ENCODE results near the gene GALNT10. TPM values are rescaled to one million over a fixed set of nuclear protein-coding genes. Genes with fewer than 3 reads are reported as not detected.

The GALNT10 gene
- total RNA-seq, 2 donors from 2014 or later: 21.7 to 27.1 TPM

DNA sequence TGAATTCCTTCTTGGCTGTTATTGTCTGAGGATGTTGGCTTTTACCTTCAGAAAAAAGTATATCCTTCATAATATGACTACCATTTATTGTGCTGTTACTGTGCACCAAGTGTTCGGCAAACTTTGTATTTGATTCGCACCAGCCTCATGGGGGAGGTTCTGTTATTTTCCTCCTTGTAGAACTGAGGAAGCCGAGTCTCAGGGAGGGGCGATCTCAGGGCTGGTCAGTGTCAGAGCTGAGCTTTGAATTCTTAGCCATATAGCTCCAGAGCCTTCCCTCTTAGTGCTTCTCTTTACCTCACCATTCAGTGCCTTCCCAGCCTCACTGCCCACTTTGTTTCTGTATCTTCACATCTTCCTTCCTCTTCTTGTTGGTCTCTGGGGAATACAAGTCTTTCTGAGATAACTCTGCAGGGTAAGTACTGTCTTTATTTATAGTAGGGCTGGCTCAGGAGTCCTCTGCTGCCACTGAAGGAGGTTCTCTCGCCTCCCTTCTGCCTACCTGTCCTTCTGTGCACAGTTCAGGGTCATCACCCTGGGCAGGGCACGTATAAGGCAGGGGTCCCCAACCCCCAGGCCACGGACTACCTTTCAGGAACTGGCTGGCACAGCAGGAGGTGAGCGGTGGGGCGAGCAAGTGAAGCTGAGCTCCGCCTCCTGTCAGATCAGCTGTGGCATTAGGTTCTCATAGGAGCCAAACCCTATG is 48.4 kb downstream of the GALNT10 start:
- no peak overlapping the region for H3K4me3 ChIP-seq
- TF ChIP-seq POLR2A (IDR thresholded peaks at IDR 0.05) (no peak), POLR2AphosphoS5 (IDR thresholded peaks at IDR 0.05) (no peak)
- TF ChIP-seq, protein P1, sequence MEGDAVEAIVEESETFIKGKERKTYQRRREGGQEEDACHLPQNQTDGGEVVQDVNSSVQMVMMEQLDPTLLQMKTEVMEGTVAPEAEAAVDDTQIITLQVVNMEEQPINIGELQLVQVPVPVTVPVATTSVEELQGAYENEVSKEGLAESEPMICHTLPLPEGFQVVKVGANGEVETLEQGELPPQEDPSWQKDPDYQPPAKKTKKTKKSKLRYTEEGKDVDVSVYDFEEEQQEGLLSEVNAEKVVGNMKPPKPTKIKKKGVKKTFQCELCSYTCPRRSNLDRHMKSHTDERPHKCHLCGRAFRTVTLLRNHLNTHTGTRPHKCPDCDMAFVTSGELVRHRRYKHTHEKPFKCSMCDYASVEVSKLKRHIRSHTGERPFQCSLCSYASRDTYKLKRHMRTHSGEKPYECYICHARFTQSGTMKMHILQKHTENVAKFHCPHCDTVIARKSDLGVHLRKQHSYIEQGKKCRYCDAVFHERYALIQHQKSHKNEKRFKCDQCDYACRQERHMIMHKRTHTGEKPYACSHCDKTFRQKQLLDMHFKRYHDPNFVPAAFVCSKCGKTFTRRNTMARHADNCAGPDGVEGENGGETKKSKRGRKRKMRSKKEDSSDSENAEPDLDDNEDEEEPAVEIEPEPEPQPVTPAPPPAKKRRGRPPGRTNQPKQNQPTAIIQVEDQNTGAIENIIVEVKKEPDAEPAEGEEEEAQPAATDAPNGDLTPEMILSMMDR (IDR thresholded peaks at IDR 0.05): no peak
- 68% methylated on average over 10 of the region's 10 CpGs for WGBS
- no peaks in the 10 kb centered on the region for H3K36me3 ChIP-seq
- no peak for DNase-seq (ENCODE audit: low spot score)
- intact Hi-C loops (cut with DNase I): no loop called here
- no peaks in the 10 kb centered on the region for H3K4me1 ChIP-seq (replicated peaks)
- no peaks in the 10 kb centered on the region for H3K9me3 ChIP-seq
- H3K27me3 ChIP-seq (replicated peaks; ENCODE audit: insufficient read depth): no peaks in the 10 kb centered on the region
- H3K27ac ChIP-seq: no peak overlapping the region

DNA sequence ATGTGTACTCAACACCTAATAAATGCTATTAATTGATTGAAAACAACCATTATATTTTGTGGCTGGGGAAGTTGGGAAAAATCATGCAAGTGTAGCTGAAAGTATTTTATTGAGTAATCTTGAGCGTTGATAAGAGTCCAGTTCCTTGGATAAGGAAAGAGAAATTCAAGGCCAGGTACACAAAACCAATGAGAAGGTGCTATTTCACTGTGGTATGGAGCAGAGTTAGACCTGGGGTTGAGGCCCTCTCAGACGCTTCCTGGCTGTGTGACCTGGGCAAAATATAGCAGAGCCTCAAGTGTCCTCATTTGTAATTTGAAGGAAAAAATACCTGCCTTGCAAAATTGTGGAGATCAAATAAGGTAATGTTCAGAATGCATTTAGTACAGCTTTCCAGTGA is 50.1 kb downstream of the GALNT10 start:
- no peak for DNase-seq (ENCODE audit: low spot score)
- Histone ChIP-seq H3K9me3 (no peaks in the 10 kb centered on the region), H3K27ac (no peak overlapping the region), H3K27me3 (replicated peaks; ENCODE audit: insufficient read depth) (no peaks in the 10 kb centered on the region), H3K36me3 (no peaks in the 10 kb centered on the region), H3K4me3 (no peak overlapping the region), H3K4me1 (replicated peaks) (no peaks in the 10 kb centered on the region)
- TF ChIP-seq POLR2A (IDR thresholded peaks at IDR 0.05) (no peak), POLR2AphosphoS5 (IDR thresholded peaks at IDR 0.05) (no peak)
- TF ChIP-seq, protein P1 (IDR thresholded peaks at IDR 0.05): no peak
- intact Hi-C loops (cut with DNase I): no loop called here
- WGBS: 93% methylated on average over 2 of the region's 2 CpGs

DNA sequence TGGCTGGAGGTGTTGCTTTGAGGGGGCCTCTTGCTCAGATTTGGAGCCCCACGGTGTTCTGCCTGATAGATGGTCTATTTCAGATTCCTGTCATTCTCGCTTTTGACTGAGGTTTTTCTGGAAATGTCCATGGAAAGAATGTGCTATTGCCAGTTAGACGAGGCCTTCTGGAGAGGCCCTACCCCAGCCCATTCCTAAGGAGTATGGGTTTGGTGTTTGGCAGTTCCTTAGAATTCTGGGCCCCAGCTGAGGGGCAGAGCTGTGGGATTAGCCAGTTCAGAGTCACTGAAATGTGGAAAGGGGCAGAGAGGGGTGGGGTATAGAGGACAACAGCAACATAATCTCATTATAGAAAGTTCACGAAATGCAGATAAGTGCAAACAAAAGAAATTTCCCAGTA is 50.5 kb downstream of the GALNT10 start:
- H3K4me1 ChIP-seq (replicated peaks): no peaks in the 10 kb centered on the region
- no peaks in the 10 kb centered on the region for H3K27me3 ChIP-seq (replicated peaks; ENCODE audit: insufficient read depth)
- TF ChIP-seq POLR2AphosphoS5 (IDR thresholded peaks at IDR 0.05) (no peak), POLR2A (IDR thresholded peaks at IDR 0.05) (no peak)
- TF ChIP-seq, protein P1 (IDR thresholded peaks at IDR 0.05): no peak
- intact Hi-C loops (cut with DNase I): no loop called here
- no peak overlapping the region for H3K4me3 ChIP-seq
- DNase-seq (ENCODE audit: low spot score): no peak
- no peaks in the 10 kb centered on the region for H3K9me3 ChIP-seq
- H3K27ac ChIP-seq: no peak overlapping the region
- no peaks in the 10 kb centered on the region for H3K36me3 ChIP-seq
- WGBS: 85% methylated on average over 4 of the region's 4 CpGs

DNA sequence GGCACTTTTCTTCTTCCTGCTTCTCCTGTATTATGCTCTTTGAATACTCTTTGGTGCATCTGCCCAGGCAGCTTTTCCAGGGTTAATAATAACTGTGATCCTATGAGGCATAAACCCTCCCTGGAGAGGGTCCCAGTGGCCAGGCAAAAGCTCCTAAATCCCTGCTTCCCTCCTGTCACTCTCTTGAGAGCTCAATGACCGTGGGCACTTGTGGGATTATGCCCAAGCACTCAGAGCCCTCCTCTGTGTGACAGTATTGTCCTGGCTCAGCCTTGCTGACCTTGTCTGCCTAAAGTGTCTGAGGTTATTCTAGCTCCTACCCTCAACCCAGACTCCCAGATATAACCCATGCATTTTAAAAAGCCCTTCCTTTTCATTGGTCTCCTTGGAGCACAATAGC is 51.9 kb downstream of the GALNT10 start:
- no peak for TF ChIP-seq POLR2A (IDR thresholded peaks at IDR 0.05)
- TF ChIP-seq POLR2AphosphoS5 (IDR thresholded peaks at IDR 0.05): no peak
- TF ChIP-seq, protein P1 (IDR thresholded peaks at IDR 0.05): no peak
- H3K27ac ChIP-seq: no peak overlapping the region
- WGBS: 71% methylated on average over 1 of the region's 1 CpG
- H3K36me3 ChIP-seq: no peaks in the 10 kb centered on the region
- intact Hi-C loops (cut with DNase I): no loop called here
- H3K9me3 ChIP-seq: no peaks in the 10 kb centered on the region
- no peak overlapping the region for H3K4me3 ChIP-seq
- no peaks in the 10 kb centered on the region for H3K27me3 ChIP-seq (replicated peaks; ENCODE audit: insufficient read depth)
- no peak for DNase-seq (ENCODE audit: low spot score)
- H3K4me1 ChIP-seq (replicated peaks): no peaks in the 10 kb centered on the region

DNA sequence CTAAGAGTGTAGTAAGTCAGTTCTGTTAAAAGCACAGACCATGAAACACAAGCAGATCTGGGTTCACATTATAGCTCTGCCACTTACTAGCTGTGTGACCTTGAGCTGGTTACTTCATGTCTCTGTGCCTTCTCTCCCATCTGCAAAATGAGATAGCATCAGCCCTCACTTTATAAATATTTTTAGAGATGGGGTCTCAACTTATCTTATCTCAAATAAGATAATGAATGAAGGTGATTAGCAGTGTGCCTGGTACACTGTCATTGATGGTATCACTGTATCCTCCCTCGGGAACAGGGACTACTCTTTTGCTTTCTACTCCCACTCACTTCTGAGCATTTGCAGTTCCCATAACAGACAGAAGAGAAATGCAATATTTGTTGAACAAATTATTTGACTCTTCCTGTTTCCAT is 52.4 kb downstream of the GALNT10 start:
- Histone ChIP-seq H3K4me3 (no peak overlapping the region), H3K36me3 (no peaks in the 10 kb centered on the region), H3K4me1 (replicated peaks) (no peaks in the 10 kb centered on the region), H3K27me3 (replicated peaks; ENCODE audit: insufficient read depth) (no peaks in the 10 kb centered on the region), H3K9me3 (no peaks in the 10 kb centered on the region), H3K27ac (no peak overlapping the region)
- intact Hi-C loops (cut with DNase I): no loop called here
- TF ChIP-seq POLR2A (IDR thresholded peaks at IDR 0.05) (no peak), POLR2AphosphoS5 (IDR thresholded peaks at IDR 0.05) (no peak)
- TF ChIP-seq, protein P1 (IDR thresholded peaks at IDR 0.05): no peak
- WGBS: 8% methylated on average over 1 of the region's 1 CpG
- no peak for DNase-seq (ENCODE audit: low spot score)
